Bone marrow (tissue), 2 donors: Measurements from ENCODE around the gene RBM17.
"Not testable (repeated sequence)": the region's sequence is repeated elsewhere in the genome, so short reads cannot be mapped to it uniquely, and the experiment has no call there.

Experiments used
- DNase-seq, 2 donors: peaks; one replicate each; lab custom pipeline; 2025; lab: John Stamatoyannopoulos, UW

The RBM17 gene

DNA sequence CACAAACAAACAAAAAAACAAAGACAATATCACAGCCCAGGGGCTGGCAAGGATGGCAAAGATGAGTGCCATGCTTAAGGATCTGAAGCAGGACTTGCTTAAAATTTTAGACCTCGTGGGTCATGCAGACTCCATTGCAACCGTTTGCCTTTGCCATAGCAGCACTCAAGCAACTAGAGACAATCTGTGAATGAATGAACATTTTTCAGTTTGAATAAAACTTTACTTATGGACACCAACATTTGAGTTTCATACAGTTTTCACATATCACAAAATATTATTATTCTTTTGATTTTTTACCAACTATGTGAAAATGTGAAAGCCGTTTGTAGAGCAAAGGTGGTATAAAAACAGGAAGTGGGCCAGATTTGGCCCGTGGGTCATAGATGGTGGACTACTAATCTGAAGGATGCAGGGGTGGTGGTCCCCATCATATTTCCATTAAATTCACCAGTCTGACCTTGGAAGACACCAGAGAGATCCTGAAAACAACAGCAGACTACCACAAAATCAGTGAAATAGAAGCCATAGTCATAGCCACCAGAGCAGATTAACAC, 8.3 kb upstream of the RBM17 start:
- no peak for DNase-seq

DNA sequence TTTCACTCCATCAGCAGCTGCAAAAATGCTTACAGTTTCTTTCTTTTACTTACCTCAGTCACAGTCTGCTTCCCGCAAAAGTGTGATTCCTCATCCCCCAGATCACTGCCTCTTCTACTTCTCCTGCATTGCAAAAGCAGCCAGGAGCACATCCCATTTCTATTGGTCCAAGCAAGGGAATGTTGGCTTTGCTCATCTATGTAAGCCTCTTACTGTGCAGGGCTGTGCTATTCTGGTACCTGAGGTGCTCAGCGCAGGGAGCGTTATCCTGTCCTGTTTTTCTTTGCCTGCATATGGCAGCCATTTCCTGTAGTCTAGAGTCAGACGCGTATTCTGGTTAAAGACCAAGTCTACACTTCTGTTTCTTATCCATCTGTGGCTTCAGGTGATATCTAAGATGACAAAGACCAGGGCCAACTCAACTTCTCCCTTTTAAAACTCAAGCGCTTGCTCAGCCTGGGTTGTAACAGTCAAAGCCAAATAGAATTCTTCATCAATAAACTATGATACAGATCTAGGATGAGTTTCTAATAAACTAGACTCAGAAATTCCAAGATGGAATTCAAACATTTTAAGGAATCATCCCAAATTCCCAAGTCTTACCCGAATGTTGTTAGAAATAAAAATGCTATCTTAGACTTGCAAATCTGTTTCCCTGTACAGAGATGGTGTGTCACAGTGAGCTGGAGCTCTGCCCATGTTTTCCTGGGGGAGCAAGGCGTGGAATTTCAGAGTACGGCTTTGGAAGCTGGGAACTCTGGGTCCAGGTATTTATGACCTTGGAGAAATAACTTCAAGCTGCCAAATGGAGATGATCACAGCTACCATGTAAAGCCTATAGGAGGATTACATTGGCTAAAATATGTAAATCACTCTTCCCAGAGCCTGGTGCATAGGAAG, 6.1 kb upstream of the RBM17 start:
- DNase-seq: no peak

DNA sequence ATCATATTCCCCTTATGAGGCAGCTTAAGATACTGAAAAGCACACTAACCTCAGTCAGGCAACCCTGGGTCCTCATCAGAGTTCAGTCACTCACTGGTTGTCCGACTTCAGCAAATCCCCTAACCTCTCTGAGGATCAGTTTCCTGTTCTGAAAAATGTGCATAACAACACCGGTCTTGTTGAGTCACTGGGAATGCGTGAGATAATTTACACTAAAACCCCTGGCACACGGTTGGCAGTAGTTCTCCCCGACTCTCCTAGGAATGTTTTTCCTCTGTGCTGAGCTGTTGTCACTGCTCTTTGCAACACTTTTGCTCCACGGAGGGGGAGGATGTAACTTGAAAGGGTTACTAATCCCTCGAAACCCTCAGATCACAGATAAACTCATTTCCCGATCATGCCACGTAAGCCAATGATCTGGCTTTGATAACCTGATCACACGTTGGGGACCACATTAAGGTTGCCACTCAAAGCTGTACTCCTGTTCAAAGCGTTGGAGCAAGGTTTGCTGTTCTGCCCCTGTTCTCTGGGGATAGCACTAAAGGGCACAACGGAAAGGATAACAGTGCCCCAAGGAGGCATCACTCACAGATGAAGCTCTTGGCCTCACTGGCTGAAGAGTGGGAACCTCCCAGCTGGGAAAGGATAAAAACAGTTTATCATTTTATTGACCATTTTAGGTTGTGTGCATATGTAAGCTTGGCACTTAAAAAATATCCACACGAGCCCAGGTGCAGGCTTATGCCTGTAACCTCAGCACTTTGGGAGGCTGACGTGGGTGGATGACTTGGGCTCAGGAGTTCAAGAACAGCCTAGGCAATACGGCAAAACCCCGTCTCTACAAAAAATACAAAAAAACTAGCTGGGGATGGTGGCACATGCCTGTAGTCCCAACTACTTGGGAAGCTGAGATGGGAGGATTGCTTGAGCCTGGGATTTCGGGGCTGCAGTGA, 5.0 kb upstream of the RBM17 start:
- no peak for DNase-seq

DNA sequence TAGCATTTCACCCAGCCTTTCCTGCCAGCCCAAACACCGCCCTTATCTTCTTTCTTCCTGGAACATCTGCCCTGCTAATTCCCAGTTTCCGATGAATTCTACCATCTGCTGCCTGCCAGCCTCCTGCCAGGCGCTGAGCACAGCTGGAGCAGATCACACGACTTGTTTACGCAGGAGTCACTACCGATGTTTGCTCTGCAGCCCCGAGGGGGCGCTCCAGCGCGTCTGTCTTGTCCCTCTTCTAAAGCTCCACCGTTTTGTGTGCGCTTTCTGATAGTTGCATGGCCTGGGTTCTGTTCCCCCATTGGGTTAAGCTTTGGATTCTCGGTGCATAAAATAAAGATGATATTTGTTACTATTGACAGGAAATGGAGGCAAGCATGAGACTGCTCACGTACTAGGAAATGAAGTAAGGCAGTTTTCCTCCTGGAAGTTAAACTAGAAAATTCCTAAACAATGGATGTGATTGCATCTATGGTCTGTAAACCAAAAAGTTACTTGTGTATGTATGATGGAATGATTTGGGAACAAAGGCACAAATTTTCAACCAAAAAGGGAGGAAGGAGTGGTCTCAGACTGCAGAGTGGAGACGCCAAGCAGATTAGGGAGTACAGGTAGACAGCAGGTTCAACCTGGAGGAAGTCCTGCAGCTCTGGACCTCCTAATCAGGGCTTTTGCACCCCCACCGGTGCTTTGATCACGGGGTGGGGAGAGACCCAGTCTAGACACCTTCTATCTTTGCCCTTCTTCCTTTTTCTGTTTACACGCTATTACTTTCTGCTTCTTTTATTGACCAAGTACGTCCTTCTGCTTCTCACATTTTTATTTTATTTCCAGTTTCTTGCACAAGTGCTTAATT, 2.2 kb upstream of the RBM17 start:
- DNase-seq: peak; percentile 50 to 92

DNA sequence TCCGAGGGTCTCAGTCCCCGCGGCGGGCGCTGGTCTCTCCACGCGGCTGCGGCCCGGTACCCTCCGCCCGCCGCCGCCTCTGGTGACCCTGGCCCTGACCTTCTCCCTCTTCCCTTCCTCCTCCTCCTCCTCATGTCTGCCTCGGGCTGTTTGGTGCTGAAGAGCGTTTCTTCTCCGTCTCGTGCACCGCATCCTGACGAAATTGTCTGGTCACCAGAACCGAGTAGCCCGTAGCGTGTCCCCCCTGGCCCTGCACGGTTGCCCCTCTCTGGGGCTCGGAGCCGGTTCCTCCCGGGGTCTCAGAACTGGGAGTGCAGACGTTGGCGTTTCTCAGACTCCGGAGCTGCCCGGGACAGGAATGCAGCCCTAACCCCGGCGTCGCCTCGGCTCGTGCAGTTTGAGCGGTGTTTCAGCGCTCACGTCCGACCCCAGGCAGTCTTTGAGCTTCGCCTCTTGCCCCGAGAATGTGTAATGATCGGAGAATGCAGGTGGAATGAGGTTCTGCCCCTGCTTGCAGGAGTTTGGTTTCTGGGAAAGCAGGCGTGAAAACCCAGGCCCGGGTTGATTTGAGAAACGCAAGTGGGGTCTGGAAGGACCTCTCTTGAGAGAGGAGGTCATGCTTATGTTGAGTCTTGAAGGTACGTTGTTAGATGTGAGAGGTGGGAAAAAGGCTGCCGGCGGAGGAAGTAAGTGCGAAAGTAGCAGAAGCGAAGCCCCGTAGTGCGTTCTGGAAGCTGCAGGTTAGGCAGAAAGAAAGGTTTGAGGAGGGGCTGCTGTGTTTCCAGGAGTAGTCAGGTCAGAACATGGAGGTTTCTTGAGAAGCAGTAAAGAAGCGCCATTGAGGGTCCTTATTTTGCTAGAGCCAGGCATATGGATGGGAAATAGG, 743 bp downstream of the RBM17 start:
- DNase-seq: no peak

DNA sequence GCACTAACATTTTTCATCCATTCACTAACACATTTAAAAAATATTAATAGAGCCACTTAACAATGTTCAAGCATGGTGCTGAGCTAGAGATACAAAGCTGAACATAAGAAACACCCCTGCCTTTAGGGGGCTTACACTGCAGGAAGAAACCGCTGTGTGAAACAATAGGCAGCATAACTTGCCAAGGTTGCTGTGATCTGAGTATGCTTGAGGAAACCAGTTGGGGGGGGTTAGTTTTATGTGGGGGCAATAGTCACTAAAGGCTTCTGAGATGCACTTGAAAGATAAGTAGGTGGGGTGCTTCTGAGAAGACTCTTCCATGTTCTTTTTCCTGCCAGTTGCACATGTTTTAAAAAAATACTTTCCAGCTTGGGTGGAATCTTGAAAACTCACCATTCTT, 2.8 kb downstream of the RBM17 start:
- no peak for DNase-seq

DNA sequence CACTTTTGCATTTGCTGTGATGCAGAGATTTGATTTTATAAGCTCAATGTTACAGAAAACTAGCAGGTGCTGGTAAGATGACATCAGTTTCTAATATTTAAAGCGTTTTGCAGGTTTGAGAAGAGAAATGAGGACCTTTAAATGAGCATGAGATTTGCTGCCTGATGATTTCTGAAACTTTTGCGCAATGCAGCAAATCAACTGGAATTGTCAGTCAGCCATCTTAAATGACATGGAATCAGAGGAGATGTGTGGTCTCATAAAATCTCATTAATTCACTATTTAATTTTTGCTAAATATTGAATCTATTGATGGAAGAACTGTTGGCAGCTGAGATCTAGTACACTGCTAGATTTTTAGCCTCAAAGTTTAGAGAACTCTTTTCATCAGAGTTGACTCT, 3.9 kb downstream of the RBM17 start:
- DNase-seq: no peak

DNA sequence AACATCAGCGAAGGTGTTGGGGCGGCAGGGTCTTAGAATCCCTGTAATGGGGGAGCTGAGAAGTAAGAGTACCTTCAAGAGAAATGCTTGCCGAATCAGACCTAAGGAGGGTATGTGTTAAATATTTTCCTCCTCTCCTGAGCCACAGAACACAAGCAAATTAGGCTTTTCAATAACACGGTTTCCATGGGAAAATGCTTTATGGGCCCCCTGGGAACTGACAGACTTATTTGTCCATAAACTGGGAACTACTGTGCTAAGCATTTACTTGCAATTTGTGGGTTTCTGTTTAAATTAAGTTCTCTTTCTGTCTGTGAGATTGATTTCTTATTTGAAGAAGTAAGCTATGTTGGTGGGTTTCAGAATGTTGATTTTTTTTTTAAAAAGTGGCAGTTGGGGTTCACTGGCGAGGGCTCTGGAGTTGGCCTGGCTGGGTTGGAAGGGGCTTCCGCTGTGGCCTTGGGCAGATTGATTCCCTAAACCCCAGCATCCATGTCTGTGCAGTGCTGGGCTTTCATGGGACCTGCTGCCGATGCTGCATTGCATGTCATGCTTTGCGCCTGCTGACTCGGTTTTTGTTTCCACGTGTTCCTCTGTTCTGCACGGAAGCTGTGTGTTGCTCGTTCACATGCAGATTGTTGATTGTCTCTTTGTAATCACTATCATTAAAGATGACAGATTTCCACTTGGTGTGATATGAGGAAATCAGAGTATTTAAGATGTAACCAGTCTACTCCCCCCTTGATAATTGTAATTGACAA, 7.2 kb downstream of the RBM17 start:
- no peak for DNase-seq

DNA sequence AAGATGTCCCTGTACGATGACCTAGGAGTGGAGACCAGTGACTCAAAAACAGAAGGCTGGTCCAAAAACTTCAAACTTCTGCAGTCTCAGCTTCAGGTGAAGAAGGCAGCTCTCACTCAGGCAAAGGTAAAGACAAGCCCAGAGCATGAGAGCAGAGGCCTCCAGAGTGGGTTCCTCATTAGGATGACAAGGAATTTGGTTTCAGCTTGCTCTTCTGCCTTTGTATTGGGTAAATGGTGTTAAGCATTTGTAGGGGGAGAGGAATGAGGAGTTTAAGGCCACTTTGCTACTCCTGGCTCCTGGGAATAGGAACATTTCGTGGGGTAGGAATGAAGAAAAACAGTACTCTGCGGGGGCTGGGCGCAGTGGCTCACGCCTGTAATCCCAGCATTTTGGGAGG, 8.2 kb downstream of the RBM17 start:
- no peak for DNase-seq

DNA sequence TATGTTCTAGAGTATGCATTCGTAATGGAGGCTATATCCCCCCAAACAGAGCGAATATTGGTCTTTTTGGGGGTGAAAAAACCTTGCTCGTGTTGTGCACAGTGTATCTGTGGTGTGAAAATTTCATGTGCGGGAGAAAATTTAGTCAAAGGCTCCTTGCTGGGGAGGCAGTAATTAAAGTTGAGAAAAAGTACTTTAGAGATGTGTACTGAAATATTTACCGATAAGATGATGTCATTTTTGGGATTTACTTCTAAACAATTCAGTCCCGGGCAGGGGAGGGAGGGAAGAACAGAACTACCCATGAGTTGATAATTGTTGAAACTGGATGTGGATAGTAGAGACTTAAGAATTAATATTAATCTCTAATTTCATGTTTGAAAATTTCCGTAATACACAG, 9.3 kb downstream of the RBM17 start:
- DNase-seq: no peak

DNA sequence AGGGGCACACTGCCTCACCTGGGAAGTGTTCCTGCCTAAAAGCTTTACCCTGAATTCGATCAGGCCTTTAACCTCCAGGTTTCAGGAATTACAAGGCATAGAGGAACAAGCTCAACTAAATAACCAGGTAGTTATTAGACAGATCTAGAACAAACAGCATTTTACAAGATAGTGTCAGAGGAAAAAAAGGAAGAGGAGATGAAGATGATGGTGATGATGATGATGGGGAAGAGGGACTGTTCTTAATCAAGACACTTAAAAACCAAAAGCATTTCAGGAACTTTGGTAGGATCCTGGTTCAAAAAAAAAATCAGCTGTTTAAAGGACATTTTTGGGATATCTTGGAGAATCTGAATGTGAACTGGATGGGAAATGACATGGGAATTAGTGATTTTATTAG, 11.5 kb downstream of the RBM17 start:
- no peak for DNase-seq

DNA sequence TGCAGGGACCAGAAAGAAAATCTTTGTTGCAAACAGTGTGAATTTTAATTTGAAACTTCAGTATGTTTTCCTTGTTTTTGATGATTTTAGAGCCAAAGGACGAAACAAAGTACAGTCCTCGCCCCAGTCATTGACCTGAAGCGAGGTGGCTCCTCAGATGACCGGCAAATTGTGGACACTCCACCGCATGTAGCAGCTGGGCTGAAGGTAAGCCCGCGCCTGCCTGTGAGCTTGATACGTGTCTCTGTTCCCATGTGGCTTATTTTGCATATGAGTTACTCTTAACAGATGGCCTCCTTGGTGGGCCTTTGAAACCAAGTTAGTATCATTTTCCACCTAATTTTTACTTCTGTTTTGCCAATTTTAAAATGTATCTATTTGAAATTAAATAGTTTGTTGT, 12.3 kb downstream of the RBM17 start:
- DNase-seq: no peak

DNA sequence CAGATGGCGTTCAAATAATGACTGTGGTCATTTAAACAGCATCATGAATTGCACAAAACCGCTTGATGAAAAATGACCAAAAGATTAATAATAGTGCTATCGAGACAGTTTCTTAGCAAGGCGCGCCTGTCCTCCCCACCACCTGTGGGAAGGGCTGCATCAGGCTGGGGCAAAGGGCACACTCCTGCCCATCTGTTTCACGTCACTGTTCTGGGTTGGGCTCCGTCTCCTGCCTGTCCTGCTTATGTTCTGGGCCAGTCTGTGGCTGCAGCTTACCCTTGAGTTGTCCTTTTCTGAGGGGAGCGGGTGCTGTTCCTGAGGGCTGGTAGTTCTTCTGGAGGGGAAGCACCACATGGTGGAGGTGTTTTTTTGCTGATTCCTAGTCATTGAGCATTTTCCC, 13.3 kb downstream of the RBM17 start:
- DNase-seq: no peak

DNA sequence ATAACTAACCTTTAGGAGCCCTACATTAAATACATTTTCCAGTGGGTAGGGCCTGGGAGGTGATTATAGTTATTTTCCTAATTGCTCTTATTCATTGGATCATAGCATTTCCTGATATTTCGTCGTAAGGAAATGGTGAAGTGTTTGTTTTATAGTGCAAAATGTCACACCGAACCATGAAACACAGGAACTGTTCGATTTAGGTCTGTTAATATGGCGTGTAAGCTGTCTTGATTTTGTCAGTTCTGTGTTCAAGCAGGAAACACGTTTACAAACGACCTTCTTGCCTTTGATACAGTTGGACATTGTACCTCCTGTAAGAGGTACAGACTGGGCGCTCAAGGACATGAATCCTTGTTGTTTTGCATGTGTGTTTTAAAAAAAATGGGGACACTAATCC, 14.8 kb downstream of the RBM17 start:
- no peak for DNase-seq

DNA sequence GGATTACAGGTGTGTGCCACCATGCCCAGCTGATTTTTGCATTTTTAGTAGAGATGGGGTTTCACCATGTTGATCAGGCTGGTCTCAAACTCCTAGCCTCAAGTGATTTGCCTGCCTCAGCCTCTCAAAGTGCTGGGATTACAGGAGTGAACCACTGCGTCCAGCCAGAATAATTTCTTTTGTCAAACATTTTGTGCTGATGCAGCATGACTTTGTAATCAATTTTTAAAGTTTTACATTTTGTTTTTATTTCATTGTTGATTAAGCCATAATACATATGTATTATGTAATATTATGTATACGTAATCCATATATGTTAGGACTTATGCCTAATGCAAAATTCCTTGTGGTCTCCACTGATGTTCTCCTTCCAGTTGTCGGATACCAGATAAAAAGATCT, 18.8 kb downstream of the RBM17 start:
- DNase-seq: not testable (repeated sequence)

DNA sequence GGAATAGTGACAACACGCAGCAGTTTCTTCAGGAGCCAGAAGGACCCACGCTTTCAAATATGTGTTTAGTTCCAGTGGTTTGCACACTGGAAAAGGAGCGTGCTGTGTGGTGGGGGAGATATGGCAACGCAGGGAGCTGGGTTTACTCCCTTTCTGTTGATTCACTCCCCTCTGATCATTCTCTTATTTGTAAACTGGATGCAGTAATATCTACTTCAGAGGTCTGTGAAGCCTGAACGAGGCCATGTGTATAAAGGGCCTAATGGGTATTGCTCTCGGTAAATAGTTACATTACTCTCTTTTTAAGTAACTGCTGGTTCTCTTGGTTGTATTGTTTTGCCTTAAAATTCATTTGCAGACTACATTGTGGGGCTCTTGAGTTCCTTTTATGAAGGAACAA, 19.2 kb downstream of the RBM17 start:
- DNase-seq: no peak

DNA sequence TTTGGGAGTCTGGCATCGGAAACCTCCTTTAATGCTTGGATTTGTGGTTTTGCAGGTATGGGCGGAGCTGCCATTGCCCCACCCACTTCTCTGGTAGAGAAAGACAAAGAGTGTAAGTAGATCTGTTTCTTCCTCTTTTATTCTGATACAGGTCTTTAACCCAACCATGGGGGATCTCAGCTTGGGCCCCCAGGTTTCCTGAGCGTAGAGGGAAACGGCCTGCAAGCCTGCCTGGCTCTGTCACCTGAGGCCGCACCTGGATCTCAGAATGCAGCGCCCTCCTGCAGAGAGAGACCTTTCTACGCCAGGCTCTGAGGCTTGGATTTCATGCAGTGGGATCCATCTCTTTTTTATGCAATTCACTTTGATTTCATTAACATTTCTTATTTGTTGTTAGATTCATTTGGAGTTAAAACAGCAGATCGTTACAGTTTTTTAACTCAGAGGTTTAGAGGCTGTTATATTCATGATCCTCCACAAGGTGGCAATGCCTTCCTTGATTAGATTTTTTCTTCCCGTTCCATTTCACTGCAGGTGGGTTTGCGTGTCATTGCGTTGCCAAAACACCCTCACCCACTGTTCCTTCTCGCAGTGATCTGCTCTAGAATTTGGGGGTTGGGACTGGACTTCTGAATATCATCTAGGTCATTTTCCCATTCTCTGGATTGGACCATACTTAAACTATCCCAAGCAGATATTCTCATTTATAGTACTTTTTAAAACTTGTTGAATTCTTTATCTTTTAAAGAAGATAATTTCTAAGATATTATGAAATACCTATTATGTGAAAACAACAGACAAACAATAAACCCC, 20.0 kb downstream of the RBM17 start:
- peak in 1 of 2 donors; percentile 45 for DNase-seq

DNA sequence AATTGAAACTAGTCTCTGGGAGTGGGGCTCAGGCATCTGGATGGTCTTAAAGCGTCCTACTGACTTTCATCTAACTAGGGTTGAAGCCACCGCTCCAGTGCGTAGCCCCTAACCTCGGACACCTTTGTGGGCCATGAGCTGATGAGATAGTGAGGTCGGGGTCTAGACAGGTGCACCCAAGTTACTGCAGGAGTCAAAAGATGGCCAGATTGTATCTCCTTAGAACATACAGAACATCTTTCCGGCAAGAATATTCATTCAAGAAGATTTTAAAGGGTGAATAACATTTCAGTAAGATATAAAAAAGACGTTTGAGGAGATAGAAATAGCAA, 20.6 kb downstream of the RBM17 start:
- no peak for DNase-seq

DNA sequence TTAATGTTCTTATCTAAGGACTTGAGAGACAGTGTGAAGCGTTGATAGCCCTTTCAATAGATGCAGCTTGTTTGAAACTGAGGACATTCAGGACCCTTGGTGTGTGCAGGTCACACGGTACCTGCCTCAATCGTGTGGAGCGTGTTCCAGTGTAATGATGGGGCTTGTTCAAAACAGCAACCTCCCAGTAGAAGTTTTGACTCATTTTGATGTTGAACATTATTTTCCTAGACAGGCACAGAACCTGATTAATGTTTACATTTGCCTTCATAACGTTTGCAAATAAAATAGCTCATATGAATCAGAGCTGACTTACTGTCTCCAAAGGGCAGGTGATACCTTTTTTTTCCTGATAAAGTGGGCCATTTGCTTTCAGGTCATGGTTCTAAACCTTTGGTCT, 21.3 kb downstream of the RBM17 start:
- no peak for DNase-seq
